HL-60 (cell line): ENCODE results near the gene SLCO4A1.

Experiments used
- DNase-seq, 2 experiments: peaks; one replicate each; pipeline ENCODE4 v3.0.0-alpha.2; 2010 to 2020; ENCODE audit warnings: low read depth in 1 of 2, low spot score in 1 of 2
- H3K27ac ChIP-seq: fragments of 250-450 bp; sonication (Bioruptor Pico); replicated peaks from 2 replicates; pipeline ENCODE4 v1.5.1; 2020; ENCODE audit warnings: mild to moderate bottlenecking, moderate library complexity
- H3K27me3 ChIP-seq: fragments of 250-450 bp; sonication (Bioruptor Pico); 2 replicates; pipeline ENCODE4 v1.5.1; 2021; ENCODE audit warnings: mild to moderate bottlenecking, moderate library complexity; ENCODE audit not compliant: insufficient read depth, poor library complexity, severe bottlenecking
- H3K4me3 ChIP-seq: replicated peaks from 2 replicates; pipeline ENCODE4 v1.5.1; 2011; ENCODE audit warnings: mild to moderate bottlenecking, control low read depth, low read length; ENCODE audit not compliant: insufficient read depth
- CTCF ChIP-seq: IDR thresholded peaks from one replicate; pipeline ENCODE4 v1.5.1; 2011; ENCODE audit warnings: low read length, control low read depth, inconsistent platforms; ENCODE audit not compliant: insufficient read depth
- GABPA ChIP-seq: IDR thresholded peaks from 2 replicates; pipeline ENCODE4 v1.6.1; 2012; ENCODE audit warnings: low read depth
- POLR2AphosphoS5 ChIP-seq: IDR thresholded peaks from 2 replicates; pipeline ENCODE4 v1.6.1; 2012; ENCODE audit warnings: low read depth
- REST ChIP-seq: IDR thresholded peaks from 2 replicates; pipeline ENCODE4 v1.6.1; 2012; ENCODE audit warnings: low read depth; ENCODE audit not compliant: insufficient replicate concordance
- SPI1 ChIP-seq: IDR thresholded peaks from 2 replicates; pipeline ENCODE4 v1.6.1; 2012; ENCODE audit warnings: low read depth, mild to moderate bottlenecking, borderline replicate concordance

The SLCO4A1 gene

GRCh38 chr20:62676976-62677375 is 34.7 kb downstream of the SLCO4A1 start:
- H3K27ac ChIP-seq, result peak overlapping the region; percentile 74
- no peaks in the 10 kb centered on the region for H3K27me3 ChIP-seq
- DNase-seq, result peak; percentile 75 to 76
- TF ChIP-seq CTCF, result no peak
- TF ChIP-seq SPI1, result no peak
- TF ChIP-seq POLR2AphosphoS5, result 0 out of 2 replicates have a peak, but pooled peaks have one; percentile 27
- H3K4me3 ChIP-seq, result no peak overlapping the region

- Histone ChIP-seq H3K27me3 (no peaks in the 10 kb centered on the region), H3K4me3 (peak overlapping the region; percentile 4; the same call in 1 of the 2 replicates), H3K27ac (peak overlapping the region; percentile 74)
- DNase-seq, result peak in 1 of 2 experiments; percentile 55
- TF ChIP-seq REST, result no peak
- peak; percentile 56; the same call in 1 of the 2 replicates for TF ChIP-seq POLR2AphosphoS5
- TF ChIP-seq SPI1, result peak; percentile 71
Measured at GRCh38 chr20:62677678-62678077, 35.4 kb downstream of the SLCO4A1 start.

- peak; percentile 93 to 94 for DNase-seq
- TF ChIP-seq GABPA, result no peak
- peak; percentile 51; the same call in 1 of the 2 replicates for TF ChIP-seq POLR2AphosphoS5
- no peak for TF ChIP-seq CTCF
- TF ChIP-seq SPI1, result peak; percentile 1; the same call in 1 of the 2 replicates
Measured at GRCh38 chr20:62678553-62678952, 36.2 kb downstream of the SLCO4A1 start.

GRCh38 chr20:62679978-62680589 is 37.8 kb downstream of the SLCO4A1 start:
- H3K27me3 ChIP-seq, result no peaks in the 10 kb centered on the region
- TF ChIP-seq CTCF (no peak), REST (no peak), SPI1 (no peak), GABPA (no peak), POLR2AphosphoS5 (no peak)
- no peak overlapping the region for H3K4me3 ChIP-seq
- no peak overlapping the region for H3K27ac ChIP-seq
- no peak for DNase-seq

More at GRCh38 chr20:62678553-62678952, 36.2 kb downstream of the SLCO4A1 start:
- no peaks in the 10 kb centered on the region for H3K27me3 ChIP-seq
- H3K4me3 ChIP-seq, result no peak overlapping the region
- peak overlapping the region; percentile 74 for H3K27ac ChIP-seq
